RPMI7951 (cell line): ENCODE data around the gene PROX1. TPM values are rescaled to one million over a fixed set of nuclear protein-coding genes. Genes with fewer than 3 reads are reported as not detected.

Source experiments
- DNase-seq: peaks from one replicate; pipeline ENCODE4 v3.0.0-alpha.2; 2012; ENCODE audit warnings: low read depth
- total RNA-seq: library from RNA; depleted of rRNA; stranded (reverse); fragments of >200 nt; shearing (Covaris generic); gene quantifications from 2 replicates; pipeline ENCODE4 v1.2.3, GENCODE V29; 2014

The PROX1 gene
- total RNA-seq, 1 experiment from 2014 or later = 3.0 TPM

DNA sequence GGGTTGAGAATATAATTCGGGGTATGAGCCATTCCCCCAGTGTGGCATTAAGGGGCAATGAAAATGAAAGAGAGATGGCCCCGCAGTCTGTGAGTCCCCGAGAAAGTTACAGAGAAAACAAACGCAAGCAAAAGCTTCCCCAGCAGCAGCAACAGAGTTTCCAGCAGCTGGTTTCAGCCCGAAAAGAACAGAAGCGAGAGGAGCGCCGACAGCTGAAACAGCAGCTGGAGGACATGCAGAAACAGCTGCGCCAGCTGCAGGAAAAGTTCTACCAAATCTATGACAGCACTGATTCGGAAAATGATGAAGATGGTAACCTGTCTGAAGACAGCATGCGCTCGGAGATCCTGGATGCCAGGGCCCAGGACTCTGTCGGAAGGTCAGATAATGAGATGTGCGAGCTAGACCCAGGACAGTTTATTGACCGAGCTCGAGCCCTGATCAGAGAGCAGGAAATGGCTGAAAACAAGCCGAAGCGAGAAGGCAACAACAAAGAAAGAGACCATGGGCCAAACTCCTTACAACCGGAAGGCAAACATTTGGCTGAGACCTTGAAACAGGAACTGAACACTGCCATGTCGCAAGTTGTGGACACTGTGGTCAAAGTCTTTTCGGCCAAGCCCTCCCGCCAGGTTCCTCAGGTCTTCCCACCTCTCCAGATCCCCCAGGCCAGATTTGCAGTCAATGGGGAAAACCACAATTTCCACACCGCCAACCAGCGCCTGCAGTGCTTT lies 9.4 kb downstream of the PROX1 start:
- DNase-seq = peak; percentile 53

DNA sequence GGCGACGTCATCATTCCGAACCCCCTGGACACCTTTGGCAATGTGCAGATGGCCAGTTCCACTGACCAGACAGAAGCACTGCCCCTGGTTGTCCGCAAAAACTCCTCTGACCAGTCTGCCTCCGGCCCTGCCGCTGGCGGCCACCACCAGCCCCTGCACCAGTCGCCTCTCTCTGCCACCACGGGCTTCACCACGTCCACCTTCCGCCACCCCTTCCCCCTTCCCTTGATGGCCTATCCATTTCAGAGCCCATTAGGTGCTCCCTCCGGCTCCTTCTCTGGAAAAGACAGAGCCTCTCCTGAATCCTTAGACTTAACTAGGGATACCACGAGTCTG lies 10.0 kb downstream of the PROX1 start:
- DNase-seq = no peak

DNA sequence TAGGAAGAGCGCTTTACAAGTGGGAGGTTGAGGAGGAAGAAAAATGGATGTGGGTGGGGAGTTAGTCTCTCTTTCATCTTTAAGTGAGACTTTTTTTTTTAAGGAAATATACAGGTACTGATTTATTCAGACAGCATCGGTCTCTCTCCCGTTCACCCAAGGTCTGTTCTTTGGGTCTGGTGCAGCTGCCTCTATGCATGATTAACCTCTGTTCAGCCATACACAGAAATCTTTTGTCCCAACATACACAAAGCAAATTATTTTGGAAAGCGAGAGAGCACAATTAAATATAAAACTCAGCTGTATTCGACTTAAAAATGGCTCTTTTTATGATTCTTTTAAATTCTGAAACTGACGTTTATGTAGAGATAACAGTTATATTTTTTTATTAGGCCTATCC lies 11.0 kb downstream of the PROX1 start:
- no peak for DNase-seq

DNA sequence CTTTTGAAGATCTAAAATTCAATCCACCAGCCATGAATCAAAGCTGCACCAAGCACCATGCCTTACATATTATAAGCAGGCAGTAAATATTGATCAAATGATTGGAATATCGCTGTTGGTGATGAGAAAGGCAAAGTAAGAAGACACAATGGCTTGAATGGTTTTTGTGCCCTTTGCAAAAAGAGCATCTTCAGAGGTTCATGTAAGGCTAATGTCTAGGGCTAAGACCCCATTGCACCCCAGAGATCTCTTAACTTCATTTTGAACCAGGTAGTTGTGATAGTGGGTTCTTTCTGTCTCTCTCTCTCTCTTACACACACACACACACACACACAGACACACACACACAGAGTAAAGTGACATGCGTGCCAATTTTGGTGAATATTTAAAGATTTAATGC lies 12.0 kb downstream of the PROX1 start:
- DNase-seq = no peak

GRCh38 chr1:214002060-214002459 lies 14.3 kb downstream of the PROX1 start:
- DNase-seq = no peak

DNA sequence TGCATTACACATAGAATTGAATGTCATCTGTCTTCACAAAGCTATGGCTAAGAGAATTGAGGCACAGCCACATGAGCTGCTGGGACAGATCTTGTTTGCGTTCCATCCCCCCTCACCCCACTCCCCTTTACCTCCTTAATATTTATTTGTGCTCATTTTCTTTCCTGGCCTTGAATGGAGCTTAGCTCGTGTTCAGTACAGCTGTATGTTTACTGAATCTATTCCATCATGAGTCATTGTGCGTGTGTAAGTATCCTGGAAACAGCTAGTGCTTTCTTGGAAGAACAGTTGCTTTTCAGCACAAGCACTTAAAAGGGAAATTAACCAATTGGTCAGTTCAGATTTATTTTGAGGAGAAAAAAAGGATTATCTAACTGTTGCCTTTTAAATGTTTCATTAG lies 14.7 kb downstream of the PROX1 start:
- peak; percentile 79 for DNase-seq

DNA sequence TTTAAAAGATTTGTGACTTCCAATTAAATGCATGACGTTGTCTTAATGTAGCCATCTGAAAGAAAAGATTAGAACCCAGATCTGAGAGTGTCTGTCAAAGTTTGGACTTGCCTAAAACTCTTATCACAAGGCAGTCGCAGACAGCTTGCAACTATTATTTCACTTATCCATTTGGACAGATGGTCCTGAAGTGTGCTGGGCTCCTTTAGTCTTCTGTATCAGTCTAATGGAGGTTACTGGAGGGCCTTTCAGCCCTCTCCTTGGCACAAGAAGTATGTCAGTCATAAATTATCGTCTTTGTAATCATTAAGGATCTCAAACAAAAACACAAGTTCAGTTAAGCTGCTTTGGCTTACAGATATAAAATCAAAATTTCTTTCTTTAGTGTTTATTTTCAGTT lies 15.5 kb downstream of the PROX1 start:
- DNase-seq = no peak

DNA sequence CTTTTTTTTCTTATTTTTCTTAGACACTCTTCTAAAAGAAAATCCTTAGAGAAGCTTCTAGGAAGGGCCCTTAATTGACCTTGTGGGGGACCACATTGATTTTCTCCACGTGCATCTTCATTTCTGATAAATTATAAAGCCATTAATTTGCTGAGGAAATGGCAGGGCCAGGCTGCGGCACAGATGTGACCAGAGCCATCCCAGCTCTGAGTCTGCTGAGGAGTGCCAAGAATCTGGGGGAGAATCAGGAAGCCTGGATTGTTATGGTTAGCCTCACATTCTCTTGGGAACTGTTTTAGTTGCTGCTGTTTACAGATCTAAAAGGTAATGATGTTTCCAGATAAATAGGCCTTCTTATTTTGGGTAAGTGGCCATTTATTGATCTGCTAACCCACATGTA lies 16.2 kb downstream of the PROX1 start:
- DNase-seq = peak; percentile 62

- no peak for DNase-seq
These were observed 17.0 kb downstream of the PROX1 start for GRCh38 chr1:214004795-214005194.

- DNase-seq = no peak
These were observed 17.9 kb downstream of the PROX1 start for GRCh38 chr1:214005708-214006107.

- no peak for DNase-seq
These were observed 19.1 kb downstream of the PROX1 start for GRCh38 chr1:214006845-214007244.

- DNase-seq = no peak
These were observed 20.6 kb downstream of the PROX1 start for GRCh38 chr1:214008347-214008746.

DNA sequence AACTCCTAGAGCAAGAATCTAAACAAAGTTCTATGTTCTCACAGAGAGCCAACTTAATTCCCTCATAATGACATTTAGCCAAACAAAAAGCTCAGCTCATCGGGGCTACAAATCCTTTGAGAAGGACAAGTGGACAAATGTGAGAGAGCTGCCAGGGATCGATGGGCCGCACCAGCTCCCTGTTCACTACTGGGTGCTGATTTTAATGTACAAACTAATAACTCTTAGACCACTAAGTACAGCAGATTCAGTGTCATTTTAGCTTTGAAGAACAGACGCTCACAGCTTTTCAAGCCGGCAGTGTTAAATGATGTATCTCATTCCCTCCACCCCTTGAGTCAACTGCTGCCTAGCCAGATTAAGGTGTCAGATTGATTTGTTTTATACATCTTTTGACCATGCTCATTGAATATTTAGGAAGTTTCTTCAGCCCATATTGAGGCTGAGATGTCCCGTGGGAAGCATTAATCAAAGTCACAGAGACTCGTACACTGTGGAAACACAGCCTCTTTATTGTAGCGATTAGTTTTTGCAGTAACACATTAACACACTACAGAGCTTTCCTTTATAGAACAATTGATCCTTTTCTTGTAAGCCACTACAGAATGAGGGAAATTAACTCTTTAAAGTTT lies 21.1 kb downstream of the PROX1 start:
- DNase-seq = no peak

GRCh38 chr1:214009423-214010196 lies 21.8 kb downstream of the PROX1 start:
- no peak for DNase-seq

GRCh38 chr1:214010197-214010573 lies 22.4 kb downstream of the PROX1 start:
- no peak for DNase-seq

GRCh38 chr1:214010717-214011116 lies 22.9 kb downstream of the PROX1 start:
- no peak for DNase-seq

GRCh38 chr1:214012418-214012817 lies 24.6 kb downstream of the PROX1 start:
- no peak for DNase-seq

- DNase-seq = no peak
These were observed 26.0 kb downstream of the PROX1 start for GRCh38 chr1:214013614-214014377.

DNA sequence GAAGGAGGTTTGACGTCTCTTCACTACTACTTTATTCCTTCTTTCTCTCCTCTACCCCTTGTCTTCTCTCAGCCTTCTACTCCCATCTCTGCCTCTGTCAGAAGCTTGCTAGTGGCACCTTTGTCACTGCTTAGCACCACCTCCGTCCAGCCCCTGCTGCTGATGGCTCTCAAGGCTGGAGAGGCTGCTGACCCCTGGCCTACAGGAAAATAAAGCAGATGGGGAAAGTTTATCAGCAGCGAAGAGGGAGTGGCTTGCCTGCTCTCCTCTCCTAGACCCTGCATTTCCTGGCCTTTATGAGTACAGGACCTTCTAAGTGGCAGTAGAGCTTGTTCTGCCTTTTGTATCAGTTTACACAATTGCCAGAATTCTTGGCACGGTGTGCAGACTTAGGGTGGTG lies 27.0 kb downstream of the PROX1 start:
- DNase-seq = no peak

GRCh38 chr1:214017191-214017982 lies 29.6 kb downstream of the PROX1 start:
- no peak for DNase-seq
